HEK293T (cell line): ENCODE data around the gene VRK1.

ENCODE experiments used
- ARNT ChIP-seq: fragments of 450-650 bp; IDR thresholded peaks from 2 replicates; pipeline ENCODE4 v1.6.1; 2017; ENCODE audit warnings: mild to moderate bottlenecking
- BHLHE40 ChIP-seq: fragments of 450-650 bp; IDR thresholded peaks from 2 replicates; pipeline ENCODE4 v1.6.1; 2016; ENCODE audit warnings: mild to moderate bottlenecking, moderate library complexity, borderline replicate concordance
- CTBP1 ChIP-seq: fragments of 450-650 bp; IDR thresholded peaks from 2 replicates; pipeline ENCODE4 v1.6.1; 2016; ENCODE audit warnings: borderline replicate concordance
- ELF4 ChIP-seq: fragments of 450-650 bp; IDR thresholded peaks from 2 replicates; pipeline ENCODE4 v1.6.1; 2017; ENCODE audit warnings: antibody characterized with exemption
- HDGF ChIP-seq: fragments of 450-650 bp; IDR thresholded peaks from 2 replicates; pipeline ENCODE4 v1.6.1; 2017; ENCODE audit warnings: antibody characterized with exemption, borderline replicate concordance
- NFRKB ChIP-seq: fragments of 450-650 bp; IDR thresholded peaks from 2 replicates; pipeline ENCODE4 v1.6.1; 2016; ENCODE audit warnings: mild to moderate bottlenecking, moderate library complexity
- SP1 ChIP-seq: fragments of 450-650 bp; IDR thresholded peaks from 2 replicates; pipeline ENCODE4 v1.6.1; 2017
- SUZ12 ChIP-seq: fragments of 450-650 bp; IDR thresholded peaks from 2 replicates; pipeline ENCODE4 v1.6.1; 2016; ENCODE audit warnings: mild to moderate bottlenecking

DNA sequence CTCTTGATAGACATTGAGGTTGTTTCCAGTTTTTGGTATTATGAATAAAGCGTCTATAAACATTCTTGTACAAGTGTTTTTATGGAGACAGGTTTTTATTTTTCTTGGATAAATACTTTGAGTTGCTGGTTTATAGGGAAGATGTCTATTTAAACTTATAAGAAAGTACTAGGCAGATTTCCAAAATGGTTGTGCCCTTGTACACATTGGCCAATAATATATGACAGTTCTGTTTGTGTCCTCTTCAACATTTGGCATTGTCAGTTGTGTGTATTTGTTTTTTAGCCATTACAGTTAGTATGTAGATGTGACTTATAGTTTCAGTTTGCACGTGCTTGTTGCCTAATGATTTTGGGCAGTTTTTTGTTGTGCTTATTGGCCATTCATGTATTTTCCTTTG is 42.1 kb downstream of the VRK1 start:
- TF ChIP-seq ELF4 = no peak
- no peak for TF ChIP-seq BHLHE40
- TF ChIP-seq SP1 = no peak
- TF ChIP-seq SUZ12 = no peak
- TF ChIP-seq NFRKB = no peak
- TF ChIP-seq CTBP1 = no peak
- no peak for TF ChIP-seq HDGF
- TF ChIP-seq ARNT = no peak
